ENCODE data around the gene EIF1AD. TPM values are rescaled to one million over a fixed set of nuclear protein-coding genes. Genes with fewer than 3 reads are reported as not detected.

The EIF1AD gene
- total RNA-seq, 1 donor from 2014 or later: 15.6 TPM

DNA sequence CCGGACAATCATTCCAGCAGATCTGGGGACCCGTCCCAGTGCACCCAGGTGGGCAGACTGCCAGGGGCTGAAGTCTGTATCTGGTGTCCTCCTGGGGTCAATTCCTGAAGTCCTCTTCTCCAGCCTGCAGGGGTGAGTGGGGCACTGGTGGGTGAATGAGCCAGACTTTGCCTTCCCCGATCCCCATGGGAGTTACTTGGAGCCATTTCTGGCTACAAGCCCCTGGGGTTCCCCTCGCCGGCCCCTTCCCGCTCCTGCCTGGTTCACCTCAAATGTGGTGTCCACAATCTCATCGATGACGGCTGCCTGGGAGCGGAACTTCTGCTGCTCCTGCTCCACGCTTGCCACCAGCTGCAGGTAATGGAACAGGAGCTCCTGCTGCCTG lies 14.8 kb upstream of the EIF1AD start:
- Histone ChIP-seq H3K9me3 (no peaks in the 10 kb centered on the region), H3K27ac (peak overlapping the region; percentile 94 to 95), H3K27me3 (no peaks in the 10 kb centered on the region), H3K4me1 (peaks cover 32 to 61% of the 10 kb centered on the region in 2 donors), H3K36me3 (no peaks in the 10 kb centered on the region), H3K4me3 (peak overlapping the region in 1 of 2 donors; percentile 40)
- TF ChIP-seq, protein P1, sequence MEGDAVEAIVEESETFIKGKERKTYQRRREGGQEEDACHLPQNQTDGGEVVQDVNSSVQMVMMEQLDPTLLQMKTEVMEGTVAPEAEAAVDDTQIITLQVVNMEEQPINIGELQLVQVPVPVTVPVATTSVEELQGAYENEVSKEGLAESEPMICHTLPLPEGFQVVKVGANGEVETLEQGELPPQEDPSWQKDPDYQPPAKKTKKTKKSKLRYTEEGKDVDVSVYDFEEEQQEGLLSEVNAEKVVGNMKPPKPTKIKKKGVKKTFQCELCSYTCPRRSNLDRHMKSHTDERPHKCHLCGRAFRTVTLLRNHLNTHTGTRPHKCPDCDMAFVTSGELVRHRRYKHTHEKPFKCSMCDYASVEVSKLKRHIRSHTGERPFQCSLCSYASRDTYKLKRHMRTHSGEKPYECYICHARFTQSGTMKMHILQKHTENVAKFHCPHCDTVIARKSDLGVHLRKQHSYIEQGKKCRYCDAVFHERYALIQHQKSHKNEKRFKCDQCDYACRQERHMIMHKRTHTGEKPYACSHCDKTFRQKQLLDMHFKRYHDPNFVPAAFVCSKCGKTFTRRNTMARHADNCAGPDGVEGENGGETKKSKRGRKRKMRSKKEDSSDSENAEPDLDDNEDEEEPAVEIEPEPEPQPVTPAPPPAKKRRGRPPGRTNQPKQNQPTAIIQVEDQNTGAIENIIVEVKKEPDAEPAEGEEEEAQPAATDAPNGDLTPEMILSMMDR (IDR thresholded peaks at IDR 0.05): no peak
- intact Hi-C loops (cut with DNase I): no loop called here
- no peak for DNase-seq (ENCODE audit: low spot score in 2 of 2)

DNA sequence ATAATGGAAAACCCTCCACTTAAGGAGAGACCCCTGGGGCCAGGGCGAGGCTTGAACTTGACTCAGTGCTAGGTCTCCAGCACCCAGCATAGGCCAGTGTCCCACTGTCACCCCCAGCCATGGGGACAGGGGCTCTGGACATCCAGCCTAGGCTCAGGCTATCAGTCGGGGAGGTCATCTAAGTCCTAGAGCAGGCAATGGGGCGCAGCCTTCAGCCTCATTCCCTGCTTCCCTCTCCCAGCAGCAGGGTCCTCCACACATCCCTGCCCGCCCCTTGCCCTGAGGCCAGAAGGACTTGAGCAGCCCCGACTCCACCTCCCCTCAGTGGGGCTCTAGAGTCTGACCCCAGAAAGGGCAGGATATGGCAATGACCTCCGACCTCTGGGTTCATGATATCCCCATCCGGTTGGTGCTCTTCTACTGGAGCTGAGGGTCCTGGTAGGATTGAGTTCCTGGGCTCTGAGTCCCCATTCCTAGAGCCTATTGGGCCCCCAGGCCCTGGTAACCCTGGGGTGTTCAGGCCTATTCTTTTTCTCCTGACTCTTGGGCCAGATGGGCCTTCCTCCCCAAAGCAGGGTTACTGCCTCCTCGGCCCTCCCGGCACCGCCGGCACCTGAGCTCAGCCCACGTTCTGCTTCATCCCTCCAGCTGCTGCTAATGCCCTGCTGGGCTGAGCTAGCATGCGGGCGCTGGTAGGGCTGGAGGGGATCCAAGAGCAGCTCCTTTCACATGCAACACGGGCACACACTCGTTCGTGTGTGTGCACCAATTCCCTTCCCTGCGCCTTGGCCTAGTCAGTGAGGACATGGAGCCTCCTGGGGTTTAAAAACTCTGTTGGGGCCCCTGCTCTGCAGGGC lies 14.2 kb upstream of the EIF1AD start:
- H3K36me3 ChIP-seq: no peaks in the 10 kb centered on the region
- DNase-seq (ENCODE audit: low spot score in 2 of 2): no peak
- H3K27ac ChIP-seq: peak overlapping the region; percentile 94 to 95
- H3K27me3 ChIP-seq: no peaks in the 10 kb centered on the region
- intact Hi-C loops (cut with DNase I): loop anchor here (1.0 kb wide), 1 partner anchor 158 kb away; the partner anchor contains the start of gene CFL1
- no peaks in the 10 kb centered on the region for H3K9me3 ChIP-seq
- TF ChIP-seq, protein P1 (IDR thresholded peaks at IDR 0.05): no peak
- H3K4me3 ChIP-seq: peak overlapping the region in 1 of 2 donors; percentile 40
- H3K4me1 ChIP-seq: peaks cover 33 to 61% of the 10 kb centered on the region in 2 donors

DNA sequence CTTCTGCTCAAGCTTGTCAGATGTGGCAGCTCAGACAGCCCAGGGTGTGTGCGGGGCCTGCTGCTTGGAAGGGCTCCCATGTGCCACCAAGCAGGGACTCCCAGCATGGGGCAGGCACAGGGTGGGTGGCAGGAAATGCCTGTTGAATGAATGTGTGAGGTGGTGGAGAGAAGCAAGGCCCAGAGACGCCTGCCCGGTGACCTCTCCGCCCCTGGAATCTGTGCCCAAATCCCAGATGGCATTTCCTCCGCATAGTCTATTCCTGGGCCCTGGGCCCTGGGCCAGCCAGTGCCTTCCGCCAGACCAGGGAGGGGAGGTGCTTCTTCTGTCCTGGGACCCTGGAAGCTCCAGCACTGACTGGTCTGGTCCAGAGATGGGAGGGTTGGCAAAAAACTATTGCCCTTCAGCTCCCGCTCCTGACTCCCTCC lies 13.5 kb upstream of the EIF1AD start:
- no peaks in the 10 kb centered on the region for H3K9me3 ChIP-seq
- H3K27me3 ChIP-seq: no peaks in the 10 kb centered on the region
- peak; percentile 72 to 96 for DNase-seq (ENCODE audit: low spot score in 2 of 2)
- TF ChIP-seq, protein P1 (IDR thresholded peaks at IDR 0.05): no peak
- no peaks in the 10 kb centered on the region for H3K36me3 ChIP-seq
- intact Hi-C loops (cut with DNase I): loop anchor here (1.0 kb wide), 1 partner anchor 157 kb away; the partner anchor contains the start of gene CFL1
- peak overlapping the region; percentile 94 to 95 for H3K27ac ChIP-seq
- H3K4me3 ChIP-seq: peak overlapping the region in 1 of 2 donors; percentile 40
- peaks cover 27 to 58% of the 10 kb centered on the region in 2 donors for H3K4me1 ChIP-seq

DNA sequence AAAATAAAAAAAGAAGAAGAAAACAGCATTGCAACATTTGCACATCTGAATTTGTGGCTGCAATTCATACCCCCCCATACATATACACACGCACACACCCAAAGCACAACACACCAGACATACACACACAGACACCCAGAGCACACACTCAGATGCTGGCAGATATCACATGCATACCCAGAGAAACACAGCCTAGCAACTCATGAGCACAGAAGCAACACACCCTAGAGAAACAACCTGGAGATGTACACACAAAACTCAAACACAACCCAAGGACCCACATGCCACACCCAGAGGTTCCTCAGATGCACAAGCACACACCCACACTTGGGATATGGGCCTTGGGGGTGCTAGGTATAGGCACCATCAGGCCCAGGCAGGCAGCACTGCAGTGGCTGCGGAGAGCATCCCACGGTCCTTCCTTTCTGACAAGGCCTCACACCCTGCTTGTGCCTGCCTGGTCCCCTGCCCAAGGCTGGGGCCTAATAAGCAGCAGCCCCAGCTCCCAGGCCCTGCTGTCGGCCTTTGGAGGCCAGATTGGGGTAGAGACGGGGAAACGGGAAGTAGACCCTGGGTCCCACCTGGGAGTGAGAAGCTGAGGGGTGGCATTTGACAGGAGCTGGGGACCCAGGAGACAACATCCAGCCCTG lies 13.0 kb upstream of the EIF1AD start:
- no peak for DNase-seq (ENCODE audit: low spot score in 2 of 2)
- H3K4me3 ChIP-seq: no peak overlapping the region
- no peaks in the 10 kb centered on the region for H3K9me3 ChIP-seq
- intact Hi-C loops (cut with DNase I): loop anchor here (1.0 kb wide), 1 partner anchor 157 kb away; the partner anchor contains the start of gene CFL1
- no peaks in the 10 kb centered on the region for H3K36me3 ChIP-seq
- peak overlapping the region; percentile 94 to 95 for H3K27ac ChIP-seq
- peaks cover 27 to 58% of the 10 kb centered on the region in 2 donors for H3K4me1 ChIP-seq
- TF ChIP-seq, protein P1 (IDR thresholded peaks at IDR 0.05): no peak
- H3K27me3 ChIP-seq: no peaks in the 10 kb centered on the region

DNA sequence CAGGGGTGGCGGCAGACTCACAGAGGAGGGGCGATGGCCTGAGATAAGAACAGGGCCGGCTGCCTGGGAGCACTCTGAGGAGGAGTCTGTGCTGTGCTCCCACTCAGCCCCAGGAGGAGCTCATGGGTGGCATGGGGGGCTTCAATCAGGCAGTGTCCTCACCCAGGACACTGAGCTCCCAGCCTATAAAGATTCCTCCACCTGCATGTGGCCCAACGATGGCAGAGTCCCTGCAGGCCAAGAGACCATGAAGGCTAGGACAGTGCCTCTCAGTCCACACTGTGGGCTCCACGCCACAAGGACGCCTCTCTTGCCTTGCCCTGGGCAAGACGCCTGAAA lies 11.8 kb upstream of the EIF1AD start:
- intact Hi-C loops (cut with DNase I): no loop called here
- no peak for DNase-seq (ENCODE audit: low spot score in 2 of 2)
- H3K9me3 ChIP-seq: no peaks in the 10 kb centered on the region
- no peak overlapping the region for H3K4me3 ChIP-seq
- no peaks in the 10 kb centered on the region for H3K27me3 ChIP-seq
- peaks cover 27 to 60% of the 10 kb centered on the region in 2 donors for H3K4me1 ChIP-seq
- H3K27ac ChIP-seq: peak overlapping the region; percentile 94 to 95
- no peaks in the 10 kb centered on the region for H3K36me3 ChIP-seq
- TF ChIP-seq, protein P1 (IDR thresholded peaks at IDR 0.05): no peak

Measured in ascending aorta (tissue), 2 donors.